ENCODE measurements around the gene GNAS. TPM values are rescaled to one million over a fixed set of nuclear protein-coding genes. Genes with fewer than 3 reads are reported as not detected.

The GNAS gene
- 1,889 TPM for polyA plus RNA-seq (2013, experiment 1 of 2)
- polyA plus RNA-seq (2013, experiment 2 of 2): 1,868 TPM

- Histone ChIP-seq H3K9me3 (ENCODE audit: control insufficient read depth, low read length) (no peaks in the 10 kb centered on the region), H3K27ac (ENCODE audit: low read depth, low read length, severe bottlenecking) (no peak within 1 kb of the TSS), H3K36me3 (ENCODE audit: control insufficient read depth, insufficient read depth, low read length) (peaks cover 3% of the 10 kb centered on the region), H3K4me1 (ENCODE audit: control insufficient read depth, insufficient read depth, low read length, poor library complexity, severe bottlenecking) (peaks cover 3% of the 10 kb centered on the region), H3K4me3 (ENCODE audit: extremely low read depth, insufficient read depth, low read length, poor library complexity, severe bottlenecking) (peak within 1 kb of the TSS; percentile 61)
- WGBS, 2 experiments (ENCODE audit: insufficient coverage in 2 of 2): 21 to 29% methylated on average over 22 to 32 of the region's 35 CpGs
Observed at GRCh38 chr20:58852543-58853271, at the start of gene GNAS. GNAS (plus strand) TSS chr20:58852716.

- H3K4me1 ChIP-seq (ENCODE audit: control insufficient read depth, insufficient read depth, low read length, poor library complexity, severe bottlenecking): peaks cover 10% of the 10 kb centered on the region
- 97 to 98% methylated on average over 14 to 15 of the region's 18 CpGs for WGBS, 2 experiments (ENCODE audit: insufficient coverage in 2 of 2)
- H3K9me3 ChIP-seq (ENCODE audit: control insufficient read depth, low read length): no peaks in the 10 kb centered on the region
- H3K36me3 ChIP-seq (ENCODE audit: control insufficient read depth, insufficient read depth, low read length): no peaks in the 10 kb centered on the region
- no peak overlapping the region for H3K27ac ChIP-seq (ENCODE audit: low read depth, low read length, severe bottlenecking)
- H3K4me3 ChIP-seq (ENCODE audit: extremely low read depth, insufficient read depth, low read length, poor library complexity, severe bottlenecking): no peak overlapping the region
Observed at GRCh38 chr20:58803533-58803932, 49.0 kb upstream of the GNAS start.

GRCh38 chr20:58807801-58808200 lies 44.7 kb upstream of the GNAS start:
- peak overlapping the region; percentile 66 for H3K27ac ChIP-seq (ENCODE audit: low read depth, low read length, severe bottlenecking)
- WGBS, 2 experiments (ENCODE audit: insufficient coverage in 2 of 2): 91 to 94% methylated on average over 6 to 10 of the region's 11 CpGs

GRCh38 chr20:58808271-58809046 lies 44.1 kb upstream of the GNAS start:
- Histone ChIP-seq H3K36me3 (ENCODE audit: control insufficient read depth, insufficient read depth, low read length) (no peaks in the 10 kb centered on the region), H3K4me3 (ENCODE audit: extremely low read depth, insufficient read depth, low read length, poor library complexity, severe bottlenecking) (no peak overlapping the region), H3K4me1 (ENCODE audit: control insufficient read depth, insufficient read depth, low read length, poor library complexity, severe bottlenecking) (peaks cover 13% of the 10 kb centered on the region), H3K27ac (ENCODE audit: low read depth, low read length, severe bottlenecking) (peak overlapping the region; percentile 66), H3K9me3 (ENCODE audit: control insufficient read depth, low read length) (no peaks in the 10 kb centered on the region)
- 82 to 83% methylated on average over 14 to 16 of the region's 17 CpGs for WGBS, 2 experiments (ENCODE audit: insufficient coverage in 2 of 2)

More at GRCh38 chr20:58807801-58808200, 44.7 kb upstream of the GNAS start:
- Histone ChIP-seq H3K4me1 (ENCODE audit: control insufficient read depth, insufficient read depth, low read length, poor library complexity, severe bottlenecking) (peaks cover 13% of the 10 kb centered on the region), H3K9me3 (ENCODE audit: control insufficient read depth, low read length) (no peaks in the 10 kb centered on the region), H3K36me3 (ENCODE audit: control insufficient read depth, insufficient read depth, low read length) (no peaks in the 10 kb centered on the region), H3K4me3 (ENCODE audit: extremely low read depth, insufficient read depth, low read length, poor library complexity, severe bottlenecking) (no peak overlapping the region)

- H3K4me1 ChIP-seq (ENCODE audit: control insufficient read depth, insufficient read depth, low read length, poor library complexity, severe bottlenecking): peaks cover 13% of the 10 kb centered on the region
- H3K36me3 ChIP-seq (ENCODE audit: control insufficient read depth, insufficient read depth, low read length): no peaks in the 10 kb centered on the region
- no peaks in the 10 kb centered on the region for H3K9me3 ChIP-seq (ENCODE audit: control insufficient read depth, low read length)
- WGBS, 2 experiments (ENCODE audit: insufficient coverage in 2 of 2): 93 to 97% methylated on average over 14 to 18 of the region's 19 CpGs
- H3K4me3 ChIP-seq (ENCODE audit: extremely low read depth, insufficient read depth, low read length, poor library complexity, severe bottlenecking): no peak overlapping the region
- no peak overlapping the region for H3K27ac ChIP-seq (ENCODE audit: low read depth, low read length, severe bottlenecking)
Observed at GRCh38 chr20:58810116-58810878, 42.2 kb upstream of the GNAS start.

- Histone ChIP-seq H3K4me1 (ENCODE audit: control insufficient read depth, insufficient read depth, low read length, poor library complexity, severe bottlenecking) (peaks cover 13% of the 10 kb centered on the region), H3K27ac (ENCODE audit: low read depth, low read length, severe bottlenecking) (no peak overlapping the region), H3K4me3 (ENCODE audit: extremely low read depth, insufficient read depth, low read length, poor library complexity, severe bottlenecking) (no peak overlapping the region), H3K36me3 (ENCODE audit: control insufficient read depth, insufficient read depth, low read length) (no peaks in the 10 kb centered on the region), H3K9me3 (ENCODE audit: control insufficient read depth, low read length) (no peaks in the 10 kb centered on the region)
- 94 to 96% methylated on average over 9 to 10 of the region's 10 CpGs for WGBS, 2 experiments (ENCODE audit: insufficient coverage in 2 of 2)
Observed at GRCh38 chr20:58810879-58811250, 41.7 kb upstream of the GNAS start.

- WGBS, 2 experiments (ENCODE audit: insufficient coverage in 2 of 2): 93 to 98% methylated on average over 6 to 11 of the region's 13 CpGs
- H3K4me1 ChIP-seq (ENCODE audit: control insufficient read depth, insufficient read depth, low read length, poor library complexity, severe bottlenecking): peaks cover 13% of the 10 kb centered on the region
- H3K36me3 ChIP-seq (ENCODE audit: control insufficient read depth, insufficient read depth, low read length): no peaks in the 10 kb centered on the region
- no peak overlapping the region for H3K27ac ChIP-seq (ENCODE audit: low read depth, low read length, severe bottlenecking)
- H3K9me3 ChIP-seq (ENCODE audit: control insufficient read depth, low read length): no peaks in the 10 kb centered on the region
- H3K4me3 ChIP-seq (ENCODE audit: extremely low read depth, insufficient read depth, low read length, poor library complexity, severe bottlenecking): no peak overlapping the region
Observed at GRCh38 chr20:58811334-58811733, 41.2 kb upstream of the GNAS start.

GRCh38 chr20:58813369-58813768 lies 39.1 kb upstream of the GNAS start:
- H3K4me3 ChIP-seq (ENCODE audit: extremely low read depth, insufficient read depth, low read length, poor library complexity, severe bottlenecking): no peak overlapping the region
- H3K27ac ChIP-seq (ENCODE audit: low read depth, low read length, severe bottlenecking): no peak overlapping the region
- peaks cover 8% of the 10 kb centered on the region for H3K36me3 ChIP-seq (ENCODE audit: control insufficient read depth, insufficient read depth, low read length)
- peaks cover 8% of the 10 kb centered on the region for H3K4me1 ChIP-seq (ENCODE audit: control insufficient read depth, insufficient read depth, low read length, poor library complexity, severe bottlenecking)
- 86 to 94% methylated on average over 2 to 7 of the region's 8 CpGs for WGBS, 2 experiments (ENCODE audit: insufficient coverage in 2 of 2)
- H3K9me3 ChIP-seq (ENCODE audit: control insufficient read depth, low read length): no peaks in the 10 kb centered on the region

- H3K36me3 ChIP-seq (ENCODE audit: control insufficient read depth, insufficient read depth, low read length): peaks cover 11% of the 10 kb centered on the region
- WGBS, 2 experiments (ENCODE audit: insufficient coverage in 2 of 2): 91 to 97% methylated on average over 7 to 9 of the region's 11 CpGs
- H3K4me1 ChIP-seq (ENCODE audit: control insufficient read depth, insufficient read depth, low read length, poor library complexity, severe bottlenecking): peaks cover 6% of the 10 kb centered on the region
- H3K27ac ChIP-seq (ENCODE audit: low read depth, low read length, severe bottlenecking): no peak overlapping the region
- no peaks in the 10 kb centered on the region for H3K9me3 ChIP-seq (ENCODE audit: control insufficient read depth, low read length)
- H3K4me3 ChIP-seq (ENCODE audit: extremely low read depth, insufficient read depth, low read length, poor library complexity, severe bottlenecking): no peak overlapping the region
Observed at GRCh38 chr20:58815448-58815847, 37.1 kb upstream of the GNAS start.

- no peak overlapping the region for H3K4me3 ChIP-seq (ENCODE audit: extremely low read depth, insufficient read depth, low read length, poor library complexity, severe bottlenecking)
- peaks cover 16% of the 10 kb centered on the region for H3K36me3 ChIP-seq (ENCODE audit: control insufficient read depth, insufficient read depth, low read length)
- H3K27ac ChIP-seq (ENCODE audit: low read depth, low read length, severe bottlenecking): no peak overlapping the region
- H3K4me1 ChIP-seq (ENCODE audit: control insufficient read depth, insufficient read depth, low read length, poor library complexity, severe bottlenecking): peaks cover 6% of the 10 kb centered on the region
- no peaks in the 10 kb centered on the region for H3K9me3 ChIP-seq (ENCODE audit: control insufficient read depth, low read length)
- 85 to 98% methylated on average over 6 to 7 of the region's 10 CpGs for WGBS, 2 experiments (ENCODE audit: insufficient coverage in 2 of 2)
Observed at GRCh38 chr20:58816051-58816450, 36.5 kb upstream of the GNAS start.
